DLD1 (cell line): ENCODE data around the gene TMEM150A.
"Not testable (repeated sequence)": the region's sequence is repeated elsewhere in the genome, so short reads cannot be mapped to it uniquely, and the experiment has no call there.

Experiments
- in situ Hi-C: cut with HindIII; loops from 2 replicates; pipeline ENCODE4 v1.10.0; 2017; ENCODE audit warnings: low sequenced_read_pairs

TMEM150A gene

GRCh38 chr2:85594715-85595300 is 7.7 kb downstream of the TMEM150A start:
- in situ Hi-C loops = no loop called here

GRCh38 chr2:85593023-85593422 is 9.5 kb downstream of the TMEM150A start:
- in situ Hi-C loops = no loop called here

GRCh38 chr2:85592299-85592698 is 10.2 kb downstream of the TMEM150A start:
- in situ Hi-C loops = not testable (repeated sequence)

- in situ Hi-C loops = no loop called here
Measured at GRCh38 chr2:85591563-85591962, 10.9 kb downstream of the TMEM150A start.

DNA sequence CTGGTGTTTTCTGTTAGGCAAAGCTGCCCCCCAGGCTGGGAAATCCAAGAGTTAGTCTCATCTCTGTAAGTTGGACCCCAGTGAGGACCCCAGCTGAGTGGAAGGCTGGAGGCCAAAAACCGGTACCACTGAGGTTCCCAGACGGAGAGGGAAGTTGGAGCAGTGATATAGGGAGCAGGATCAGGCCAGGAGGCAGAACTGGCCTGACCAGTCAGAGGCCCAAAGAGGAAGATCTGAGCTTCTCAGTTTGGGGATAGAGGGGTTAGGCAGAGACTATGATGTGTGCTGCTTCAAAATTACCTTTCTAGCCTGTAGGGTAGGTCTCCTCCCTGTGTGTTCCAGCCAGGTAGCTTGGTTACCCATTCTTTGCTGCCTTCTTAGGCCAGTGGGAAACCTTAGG is 11.5 kb downstream of the TMEM150A start:
- in situ Hi-C loops = no loop called here

- in situ Hi-C loops = no loop called here
Measured at GRCh38 chr2:85589982-85590791, 12.3 kb downstream of the TMEM150A start.

- in situ Hi-C loops = no loop called here
Measured at GRCh38 chr2:85589181-85589580, 13.3 kb downstream of the TMEM150A start.

DNA sequence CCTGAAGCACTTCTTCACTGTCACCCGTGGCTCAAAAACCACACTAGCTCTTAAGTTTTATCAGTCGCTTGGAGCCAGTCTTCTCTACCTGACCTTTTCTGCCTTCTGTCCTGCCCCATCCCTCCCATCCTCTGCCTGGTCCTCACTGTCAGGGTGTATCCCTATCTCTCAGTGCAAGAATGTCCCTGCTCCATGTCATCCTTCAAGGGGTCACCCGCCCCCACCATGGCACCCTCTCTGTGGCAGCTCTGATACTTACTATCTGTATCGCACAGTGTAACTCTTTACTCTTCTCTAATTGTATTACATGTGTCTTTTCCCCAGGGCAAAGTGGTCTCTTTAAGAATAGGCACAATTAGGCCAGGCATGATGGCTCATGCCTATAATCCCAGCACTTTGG is 13.9 kb downstream of the TMEM150A start:
- in situ Hi-C loops = no loop called here

DNA sequence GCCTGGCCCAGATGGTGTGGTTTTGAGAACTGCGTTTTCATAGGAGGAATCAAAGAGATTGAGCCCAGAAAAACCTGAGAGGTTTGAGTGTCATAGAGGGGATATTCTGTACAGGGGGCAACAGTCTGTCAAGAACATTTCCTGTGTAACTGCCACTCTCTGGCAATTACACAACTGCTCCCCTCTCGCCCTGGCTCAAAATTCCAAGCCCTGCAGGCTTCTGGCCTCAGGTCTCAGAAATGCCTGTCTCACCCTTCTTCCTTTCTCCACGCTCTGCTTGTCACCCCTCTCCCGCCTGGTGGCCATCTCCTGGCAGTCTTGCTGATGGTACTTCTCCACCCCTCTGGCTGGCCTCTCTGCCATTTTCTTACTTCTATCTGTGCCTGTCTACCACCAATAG is 14.3 kb downstream of the TMEM150A start:
- in situ Hi-C loops = no loop called here

GRCh38 chr2:85585781-85586105 is 16.8 kb downstream of the TMEM150A start:
- in situ Hi-C loops = no loop called here

- in situ Hi-C loops = no loop called here
Measured at GRCh38 chr2:85584857-85585780, 17.4 kb downstream of the TMEM150A start.

- in situ Hi-C loops = no loop called here
Measured at GRCh38 chr2:85584354-85584856, 18.1 kb downstream of the TMEM150A start, which contains the start of gene VAMP5. TSS of gene VAMP5 (plus strand) at chr2:85584431. CDS start at chr2:85584491, 60 bp downstream.

DNA sequence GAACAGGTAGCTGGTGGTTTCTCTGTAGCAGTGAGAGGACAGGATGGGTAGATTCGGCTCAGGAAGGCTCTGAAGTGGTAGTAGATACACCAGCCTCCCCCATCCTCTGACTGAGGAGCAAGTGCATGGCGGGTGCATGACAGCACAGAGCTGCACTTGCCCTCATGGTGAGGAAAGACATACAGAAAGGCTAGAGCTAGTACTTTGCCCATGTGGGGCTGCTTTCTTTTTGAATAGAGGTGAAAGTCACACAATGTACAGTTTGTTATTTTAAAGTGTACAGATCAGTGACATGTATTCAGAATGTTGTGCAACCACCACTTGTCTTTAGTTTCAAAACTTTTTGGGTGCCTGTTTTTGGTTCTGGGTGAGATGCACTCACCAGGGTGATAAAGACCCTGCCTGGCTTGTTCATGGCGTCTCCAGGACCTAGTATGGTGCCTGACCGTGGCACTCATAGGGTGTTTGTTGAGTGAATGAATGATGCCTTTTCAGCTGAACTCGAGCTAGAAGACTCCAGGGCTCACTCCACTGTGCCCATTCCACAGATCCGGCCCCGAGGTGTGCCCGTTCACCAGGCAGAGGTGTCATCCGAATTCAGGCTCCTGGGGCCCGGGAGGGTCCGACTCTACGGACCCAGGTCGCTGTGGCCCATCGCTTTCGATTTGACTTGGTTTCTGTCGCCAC is 18.7 kb downstream of the TMEM150A start:
- in situ Hi-C loops = no loop called here

GRCh38 chr2:85582492-85582891 is 20.0 kb downstream of the TMEM150A start:
- in situ Hi-C loops = no loop called here

- in situ Hi-C loops = no loop called here
Measured at GRCh38 chr2:85580206-85580605, 22.3 kb downstream of the TMEM150A start.

GRCh38 chr2:85579266-85579935 is 23.1 kb downstream of the TMEM150A start:
- in situ Hi-C loops = no loop called here

DNA sequence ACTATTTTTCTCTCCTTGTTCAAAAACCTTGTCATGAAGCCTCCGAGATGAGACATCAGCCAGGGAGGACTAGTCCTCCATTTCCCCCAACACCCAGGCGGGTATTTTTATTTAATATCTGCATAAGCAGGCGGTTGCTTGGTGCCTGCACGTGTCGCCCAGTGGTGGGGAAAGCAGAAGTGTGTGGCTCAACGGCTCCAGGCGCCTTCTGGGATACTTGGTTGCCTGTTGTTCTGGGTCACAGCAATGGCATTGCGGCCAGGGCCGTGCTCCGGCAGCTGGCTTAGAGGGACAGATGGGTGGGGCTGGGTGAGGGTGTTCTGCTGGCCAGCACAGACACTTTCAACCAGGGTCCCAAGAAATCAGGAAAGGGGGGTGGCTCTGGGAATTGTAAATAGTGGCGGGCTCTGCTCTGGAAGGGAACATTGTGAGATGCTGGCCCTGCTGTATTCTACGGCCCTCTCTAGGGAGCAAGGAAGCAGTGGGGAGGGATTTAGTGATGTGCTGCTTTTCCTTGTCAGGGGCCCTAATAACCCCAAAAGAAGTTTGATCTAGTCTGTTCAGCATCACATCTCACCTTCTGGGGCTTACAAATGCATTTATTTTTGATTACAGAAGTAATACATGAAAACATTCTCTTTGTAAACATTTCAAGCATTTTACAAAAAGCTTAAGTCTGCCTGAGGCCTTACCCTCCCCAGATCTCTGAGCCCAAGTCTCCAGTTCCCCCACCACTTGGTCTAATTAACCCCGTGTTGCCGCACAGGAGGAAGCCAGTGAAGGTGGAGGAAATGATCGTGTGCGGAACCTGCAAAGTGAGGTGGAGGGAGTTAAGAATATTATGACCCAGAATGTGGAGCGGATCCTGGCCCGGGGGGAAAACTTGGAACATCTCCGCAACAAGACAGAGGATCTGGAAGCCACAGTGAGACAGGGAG is 24.0 kb downstream of the TMEM150A start:
- in situ Hi-C loops = no loop called here

DNA sequence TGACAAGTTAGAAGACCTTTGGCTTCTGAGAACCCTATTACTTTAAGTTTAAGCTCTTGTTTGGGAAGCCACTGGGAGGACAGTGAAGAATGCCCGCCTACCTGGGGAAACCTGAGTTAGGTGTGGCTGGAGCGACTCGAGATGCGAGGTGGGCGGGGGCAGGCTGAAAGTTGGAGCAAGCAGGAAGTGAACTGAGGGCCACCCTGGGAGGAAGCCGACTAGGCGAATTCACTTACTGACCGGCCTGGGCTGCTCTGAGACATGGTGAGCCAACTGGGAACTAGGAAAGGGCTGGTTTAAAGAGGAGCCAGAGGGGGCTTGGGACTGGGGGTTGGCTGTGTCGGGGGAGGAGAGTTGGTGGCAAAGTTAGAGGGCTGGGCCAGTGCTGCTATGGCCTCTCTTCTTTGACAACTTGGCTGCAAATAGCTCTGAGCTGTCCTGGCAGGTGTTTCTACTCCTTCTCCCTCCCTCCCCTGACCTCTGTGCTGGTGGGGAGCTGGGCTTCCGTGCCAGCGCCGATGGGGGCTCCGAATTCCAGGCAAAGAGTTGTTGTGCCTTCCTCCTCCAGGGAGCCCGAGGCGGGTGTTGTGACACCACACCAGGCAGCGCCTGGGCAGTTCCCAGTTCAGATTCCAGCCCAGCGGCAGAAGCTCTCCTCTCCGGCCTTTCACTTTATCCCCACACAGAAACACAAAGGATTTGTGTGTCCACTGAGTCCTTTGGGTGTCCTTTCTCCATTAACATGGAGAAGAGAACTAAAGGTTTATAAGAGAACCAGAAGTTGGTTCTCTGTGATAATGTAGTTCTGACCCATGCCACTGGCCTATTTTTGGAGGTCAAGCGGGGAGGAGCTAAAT is 24.9 kb downstream of the TMEM150A start, which contains the start of gene VAMP8:
Gene VAMP8 (plus strand): TSS at position 201 of the 857 bp plus-strand sequence. CDS start 61 bp downstream, at position 262.
- in situ Hi-C loops = no loop called here
